Adipose tissue (tissue), 3 donors: Measurements from ENCODE around the gene OSBPL3. TPM values are rescaled to one million over a fixed set of nuclear protein-coding genes. Genes with fewer than 3 reads are reported as not detected.

Experiments
- H3K27ac ChIP-seq: one replicate; pipeline ENCODE4 v1.5.1; 2013; ENCODE audit warnings: low read depth, low read length
- WGBS, 3 donors: extraction: QIAGEN DNeasy Blood & Tissue Kit; methylation state at CpG; one replicate each; pipeline ENCODE4 v1.1.7; 2013; 5-methylcytosine and 5-hydroxymethylcytosine counted together
- polyA plus RNA-seq, 3 donors: library from polyadenylated mRNA; stranded (reverse); fragments of 200-250 nt; gene quantifications; one replicate each; pipeline ENCODE4 v1.2.3, GENCODE V29; 2013
- donor health status: healthy with polysubstance abuse.
- donor health status: Bipolar disorder and iron deficiency.
- donor health status: healthy.

Gene OSBPL3
- polyA plus RNA-seq, 3 donors: 0.71 to 1.2 (median 0.79) TPM

- H3K27ac ChIP-seq: no peak overlapping the region
- 65 to 73% (median 71%) methylated on average over 4 of the region's 4 CpGs for WGBS, 3 donors
Observed at GRCh38 chr7:24858108-24858977, 121.6 kb downstream of the OSBPL3 start.

- no peak overlapping the region for H3K27ac ChIP-seq
Observed at GRCh38 chr7:24857623-24858022, 122.4 kb downstream of the OSBPL3 start.

GRCh38 chr7:24854866-24855265 is 125.1 kb downstream of the OSBPL3 start:
- WGBS, 3 donors: 80 to 88% (median 82%) methylated on average over 3 of the region's 3 CpGs
- no peak overlapping the region for H3K27ac ChIP-seq

GRCh38 chr7:24851786-24852185 is 128.2 kb downstream of the OSBPL3 start:
- H3K27ac ChIP-seq: no peak overlapping the region

- 88 to 93% (median 92%) methylated on average over 16 of the region's 16 CpGs for WGBS, 3 donors
- H3K27ac ChIP-seq: no peak overlapping the region
Observed at GRCh38 chr7:24848878-24849277, 131.1 kb downstream of the OSBPL3 start.

- WGBS, 3 donors: 88 to 97% (median 96%) methylated on average over 6 of the region's 6 CpGs
- no peak overlapping the region for H3K27ac ChIP-seq
Observed at GRCh38 chr7:24847754-24848153, 132.2 kb downstream of the OSBPL3 start.

GRCh38 chr7:24843821-24844434 is 136.1 kb downstream of the OSBPL3 start:
- no peak overlapping the region for H3K27ac ChIP-seq
- 91 to 95% (median 94%) methylated on average over 5 of the region's 5 CpGs for WGBS, 3 donors

- H3K27ac ChIP-seq: no peak overlapping the region
- 81 to 92% (median 86%) methylated on average over 5 of the region's 5 CpGs for WGBS, 3 donors
Observed at GRCh38 chr7:24842449-24843241, 137.3 kb downstream of the OSBPL3 start.

GRCh38 chr7:24842029-24842428 is 137.9 kb downstream of the OSBPL3 start:
- 60 to 73% (median 63%) methylated on average over 2 of the region's 2 CpGs for WGBS, 3 donors
- no peak overlapping the region for H3K27ac ChIP-seq

- no peak overlapping the region for H3K27ac ChIP-seq
Observed at GRCh38 chr7:24840563-24840962, 139.4 kb downstream of the OSBPL3 start.

GRCh38 chr7:24836084-24836483 is 143.9 kb downstream of the OSBPL3 start:
- H3K27ac ChIP-seq: no peak overlapping the region
- 64 to 93% (median 66%) methylated on average over 2 of the region's 2 CpGs for WGBS, 3 donors

- 62 to 95% (median 74%) methylated on average over 3 of the region's 3 CpGs for WGBS, 3 donors
- no peak overlapping the region for H3K27ac ChIP-seq
Observed at GRCh38 chr7:24835643-24836042, 144.3 kb downstream of the OSBPL3 start.

GRCh38 chr7:24834128-24834798 is 145.7 kb downstream of the OSBPL3 start:
- 74 to 87% (median 76%) methylated on average over 25 of the region's 25 CpGs for WGBS, 3 donors

GRCh38 chr7:24833549-24833948 is 146.4 kb downstream of the OSBPL3 start:
- no peak overlapping the region for H3K27ac ChIP-seq
- WGBS, 3 donors: 61 to 84% (median 65%) methylated on average over 5 of the region's 5 CpGs

More at GRCh38 chr7:24834128-24834798, 145.7 kb downstream of the OSBPL3 start:
- no peak overlapping the region for H3K27ac ChIP-seq

- H3K27ac ChIP-seq: no peak overlapping the region
Observed at GRCh38 chr7:24831240-24831639, 148.7 kb downstream of the OSBPL3 start.

GRCh38 chr7:24830440-24831050 is 149.4 kb downstream of the OSBPL3 start:
- 71 to 85% (median 84%) methylated on average over 9 of the region's 9 CpGs for WGBS, 3 donors
- H3K27ac ChIP-seq: no peak overlapping the region

More at GRCh38 chr7:24831240-24831639, 148.7 kb downstream of the OSBPL3 start:
- WGBS, 3 donors: 32 to 85% (median 48%) methylated on average over 4 of the region's 4 CpGs

GRCh38 chr7:24829787-24830186 is 150.2 kb downstream of the OSBPL3 start:
- H3K27ac ChIP-seq: no peak overlapping the region
- 87 to 91% (median 89%) methylated on average over 2 of the region's 2 CpGs for WGBS, 3 donors
